Fibroblast of skin of right biceps (primary cell): Measurements from ENCODE around the gene SHD.
"Not testable (repeated sequence)": the region's sequence is repeated elsewhere in the genome, so short reads cannot be mapped to it uniquely, and the experiment has no call there.

Experiments
- DNase-seq: peaks from one replicate; pipeline ENCODE4 v3.0.0-alpha.2; 2013

SHD gene

GRCh38 chr19:4278419-4279266 lies at the start of gene SHD:
Gene SHD, plus strand, starts transcription at chr19:4279266. Its CDS starts 798 bp downstream, at chr19:4280064.
- no peak for DNase-seq

- not testable (repeated sequence) for DNase-seq
Observed at GRCh38 chr19:4230237-4230636, 48.8 kb upstream of the SHD start.

GRCh38 chr19:4231521-4231920 lies 47.5 kb upstream of the SHD start:
- DNase-seq = not testable (repeated sequence)

- DNase-seq = not testable (repeated sequence)
Observed at GRCh38 chr19:4232139-4232538, 46.9 kb upstream of the SHD start.

GRCh38 chr19:4232614-4233281 lies 46.3 kb upstream of the SHD start:
- DNase-seq = no peak

GRCh38 chr19:4233282-4233853 lies 45.7 kb upstream of the SHD start:
- peak; percentile 19 for DNase-seq

- DNase-seq = no peak
Observed at GRCh38 chr19:4234142-4234861, 44.8 kb upstream of the SHD start.

GRCh38 chr19:4234862-4235201 lies 44.2 kb upstream of the SHD start:
- DNase-seq = no peak

- DNase-seq = not testable (repeated sequence)
Observed at GRCh38 chr19:4237510-4237909, 41.6 kb upstream of the SHD start.

GRCh38 chr19:4238831-4239230 lies 40.2 kb upstream of the SHD start:
- no peak for DNase-seq

GRCh38 chr19:4241824-4242430 lies 37.1 kb upstream of the SHD start:
- DNase-seq = no peak

GRCh38 chr19:4245938-4246337 lies 33.1 kb upstream of the SHD start:
- DNase-seq = not testable (repeated sequence)

GRCh38 chr19:4246767-4247593 lies 32.1 kb upstream of the SHD start, which contains the start of gene YJU2:
Gene YJU2, plus strand, starts transcription at chr19:4247080. Its CDS starts 67 bp downstream, at chr19:4247147.
- DNase-seq = peak; percentile 100

GRCh38 chr19:4256563-4256962 lies 22.5 kb upstream of the SHD start:
- DNase-seq = no peak

GRCh38 chr19:4257025-4257424 lies 22.0 kb upstream of the SHD start:
- no peak for DNase-seq

- DNase-seq = no peak
Observed at GRCh38 chr19:4258181-4258580, 20.9 kb upstream of the SHD start.

- no peak for DNase-seq
Observed at GRCh38 chr19:4260613-4261191, 18.4 kb upstream of the SHD start.

GRCh38 chr19:4264812-4265211 lies 14.3 kb upstream of the SHD start:
- no peak for DNase-seq

GRCh38 chr19:4266253-4267000 lies 12.6 kb upstream of the SHD start:
- DNase-seq = no peak

- peak; percentile 45 for DNase-seq
Observed at GRCh38 chr19:4267101-4267900, 11.8 kb upstream of the SHD start.
